Kidney glomerular epithelial cell (primary cell): Measurements from ENCODE around the gene UBE3C.
"Not testable (repeated sequence)": the region's sequence is repeated elsewhere in the genome, so short reads cannot be mapped to it uniquely, and the experiment has no call there.

Experiments used
- DNase-seq: peaks from one replicate; lab custom pipeline; 2025; lab: John Stamatoyannopoulos, UW

The UBE3C gene

DNA sequence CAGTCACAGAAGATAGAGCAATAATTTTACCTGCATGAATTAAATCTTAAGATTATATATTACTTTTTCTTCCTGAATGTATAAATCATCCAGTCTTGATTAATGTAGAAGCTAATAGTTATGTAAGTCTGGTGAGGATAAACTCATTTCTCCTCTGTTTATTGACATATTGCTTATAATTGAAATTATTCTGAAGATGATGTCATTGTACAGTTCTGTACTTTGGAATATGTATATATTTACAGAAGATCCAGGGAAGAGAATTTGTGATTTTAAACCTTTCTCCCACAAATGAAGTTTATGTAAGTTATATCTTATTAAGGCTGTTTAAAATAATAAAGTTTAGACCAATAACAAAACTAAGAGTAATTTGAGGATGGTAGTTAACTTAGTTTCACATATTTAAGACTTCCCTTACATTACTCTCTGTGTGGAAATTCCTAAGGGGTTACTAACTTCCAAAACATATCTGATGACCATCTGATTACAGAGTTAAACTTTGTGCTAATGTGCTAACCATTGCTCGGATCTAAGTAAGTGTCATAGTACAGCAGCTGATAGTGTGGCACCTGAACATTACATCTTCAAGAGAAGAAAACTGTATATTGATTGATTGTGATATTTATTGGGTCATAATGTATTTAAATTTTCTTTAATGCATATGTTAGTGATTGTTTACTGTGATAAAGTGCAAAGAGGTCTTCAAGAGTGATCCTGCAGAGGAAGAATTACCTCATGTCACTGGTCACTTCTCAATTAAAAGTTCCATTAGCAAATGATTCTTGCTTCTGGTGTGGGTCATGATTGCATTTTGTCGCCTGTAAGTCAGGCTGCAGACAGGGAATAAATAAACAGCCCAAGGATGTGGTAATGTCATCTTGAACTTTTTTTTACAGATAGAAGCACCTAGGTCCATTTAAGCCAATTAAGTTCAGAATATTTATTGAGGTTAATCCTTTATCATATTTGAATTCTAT lies 96.9 kb downstream of the UBE3C start:
- peak; percentile 12 for DNase-seq

DNA sequence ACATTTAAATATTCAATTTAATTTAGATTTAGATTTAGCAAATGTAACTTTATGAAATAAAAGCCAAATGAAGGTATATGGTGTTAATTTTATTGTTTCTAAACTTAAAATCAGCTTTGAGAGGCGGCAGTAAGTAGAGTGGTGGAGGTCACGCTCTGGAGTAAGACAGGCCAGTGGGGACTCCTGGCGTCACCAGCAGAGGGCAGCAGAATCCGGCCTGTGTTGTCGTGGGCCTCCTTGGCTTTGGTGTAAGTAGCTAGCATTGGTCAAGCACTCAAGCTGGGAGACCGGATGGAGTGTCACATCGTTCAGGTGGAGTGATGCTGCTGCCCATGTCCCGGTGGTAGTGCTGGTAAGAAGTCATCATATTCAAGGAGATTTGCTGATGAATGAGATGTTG lies 99.4 kb downstream of the UBE3C start:
- no peak for DNase-seq

DNA sequence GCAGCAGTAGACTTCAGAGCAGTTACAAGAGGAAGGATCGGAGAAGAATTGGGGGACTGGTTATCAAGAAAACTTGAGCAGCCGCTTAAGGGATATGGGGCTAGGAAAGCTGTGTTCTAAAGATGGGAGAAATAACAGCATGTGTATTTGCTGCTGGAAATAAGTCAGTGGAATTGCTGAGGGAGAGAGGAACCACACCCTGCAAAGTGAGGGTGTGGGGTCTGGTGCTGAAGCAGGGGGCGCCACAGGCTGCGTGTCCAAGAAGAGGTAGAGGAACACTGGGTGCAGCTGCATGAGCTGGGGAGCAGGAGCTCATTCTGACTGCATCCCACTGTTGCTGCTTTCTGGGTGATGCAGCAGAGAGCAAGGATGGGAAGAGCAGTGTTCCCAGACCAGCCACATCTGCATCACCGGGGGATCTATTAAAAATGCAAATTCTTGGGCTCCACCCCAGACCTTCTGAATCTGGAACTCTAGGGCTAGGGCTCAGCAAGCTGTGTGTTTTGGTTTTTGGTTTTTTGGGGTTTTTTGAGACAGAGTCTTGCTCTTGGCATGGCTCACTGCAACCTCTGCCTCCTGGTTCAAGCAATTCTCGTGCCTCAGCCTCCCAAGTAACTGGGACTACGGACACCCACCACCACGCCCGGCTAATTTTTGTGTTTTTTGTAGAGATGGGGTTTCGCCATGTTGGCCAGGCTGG lies 101.0 kb downstream of the UBE3C start:
- DNase-seq: no peak

DNA sequence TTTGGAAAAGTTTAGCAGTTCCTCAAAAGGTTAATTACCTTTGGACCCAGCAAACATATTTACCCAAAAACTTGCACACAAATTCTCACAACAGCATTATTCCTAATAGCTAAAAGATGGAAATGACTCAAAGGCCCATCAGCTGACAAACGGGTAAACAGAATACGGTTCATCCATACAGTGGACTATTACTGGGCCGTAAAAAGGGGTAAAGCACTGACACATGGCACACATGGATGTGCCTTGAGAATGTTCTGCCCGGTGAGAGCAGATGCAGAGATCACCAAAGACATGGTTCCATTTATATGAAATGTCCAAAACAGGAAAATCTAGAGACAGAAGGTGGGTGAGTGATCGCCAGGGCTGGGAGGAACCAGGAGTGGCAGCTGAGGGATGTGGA lies 102.9 kb downstream of the UBE3C start:
- no peak for DNase-seq

DNA sequence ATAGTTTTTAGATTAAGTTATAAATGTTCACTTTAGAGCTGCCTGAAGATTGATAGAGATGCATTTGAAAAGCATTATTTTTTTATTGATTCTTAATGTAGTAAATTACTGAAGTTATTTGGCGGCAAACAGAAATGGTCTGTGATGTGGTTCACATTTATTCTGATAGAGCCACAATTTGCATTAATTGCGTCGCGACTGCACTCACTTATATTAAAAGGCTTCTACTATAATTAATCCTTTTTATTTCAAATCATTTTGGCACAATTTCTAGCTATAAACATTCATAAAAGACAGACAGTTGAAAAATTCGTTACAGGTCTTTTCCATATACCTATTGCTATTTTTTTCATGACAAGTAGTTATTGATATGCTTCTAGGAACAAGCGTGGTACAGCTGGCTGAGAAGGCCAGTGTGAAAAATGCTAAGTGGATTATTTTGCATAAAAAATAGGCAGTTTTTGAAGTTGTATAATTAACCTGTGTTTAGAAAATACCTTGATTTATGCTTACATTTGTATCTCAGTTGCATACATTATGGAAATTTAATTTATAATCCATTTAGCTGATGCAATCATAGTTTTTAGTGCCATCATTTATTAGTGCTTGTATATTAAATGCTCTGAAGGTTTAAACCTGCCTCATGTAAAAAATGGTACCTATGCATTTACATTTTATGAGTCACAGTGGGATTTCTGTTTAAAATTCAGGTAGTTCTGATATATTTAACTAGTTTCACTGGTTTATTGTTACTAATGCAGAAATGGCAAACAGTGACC lies 106.0 kb downstream of the UBE3C start:
- no peak for DNase-seq

DNA sequence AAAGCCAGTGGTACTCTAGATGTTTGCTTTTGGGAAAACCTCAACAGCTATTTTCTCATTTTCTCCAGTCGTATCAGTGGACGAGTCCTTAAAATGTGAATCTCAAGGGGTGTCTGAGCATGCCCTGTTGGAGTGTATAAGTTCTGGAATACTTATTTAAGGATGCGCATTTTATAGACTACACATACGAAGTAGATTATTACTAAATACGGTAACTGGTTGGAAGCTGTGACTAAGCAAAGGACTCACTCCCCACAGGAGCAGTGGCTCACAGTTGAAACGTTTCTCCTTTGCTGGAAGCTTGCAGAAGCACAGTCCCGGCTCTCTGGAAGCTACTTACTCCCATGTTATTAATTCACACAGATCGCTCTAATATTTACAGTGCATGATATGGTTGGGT lies 107.3 kb downstream of the UBE3C start:
- DNase-seq: no peak

DNA sequence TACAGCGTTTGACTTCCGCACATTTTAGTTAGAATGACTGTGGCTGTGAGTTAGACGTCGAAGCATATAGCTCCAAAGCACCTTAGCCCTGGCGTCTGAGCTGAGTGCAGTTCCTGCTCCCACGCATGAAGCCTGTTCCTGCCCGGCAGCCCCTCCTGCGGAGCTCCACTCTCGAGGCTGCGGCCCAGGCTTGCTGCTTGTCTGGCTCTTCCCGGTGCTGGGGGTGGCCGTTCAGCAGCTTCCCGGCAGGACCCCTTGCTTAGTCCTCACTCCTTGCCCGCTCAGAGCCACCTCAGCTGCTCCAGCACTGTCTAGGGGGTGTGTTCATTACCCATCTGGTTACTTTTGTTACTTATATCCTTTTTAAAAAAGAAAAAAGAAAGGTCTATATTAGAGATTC lies 109.9 kb downstream of the UBE3C start:
- DNase-seq: no peak

DNA sequence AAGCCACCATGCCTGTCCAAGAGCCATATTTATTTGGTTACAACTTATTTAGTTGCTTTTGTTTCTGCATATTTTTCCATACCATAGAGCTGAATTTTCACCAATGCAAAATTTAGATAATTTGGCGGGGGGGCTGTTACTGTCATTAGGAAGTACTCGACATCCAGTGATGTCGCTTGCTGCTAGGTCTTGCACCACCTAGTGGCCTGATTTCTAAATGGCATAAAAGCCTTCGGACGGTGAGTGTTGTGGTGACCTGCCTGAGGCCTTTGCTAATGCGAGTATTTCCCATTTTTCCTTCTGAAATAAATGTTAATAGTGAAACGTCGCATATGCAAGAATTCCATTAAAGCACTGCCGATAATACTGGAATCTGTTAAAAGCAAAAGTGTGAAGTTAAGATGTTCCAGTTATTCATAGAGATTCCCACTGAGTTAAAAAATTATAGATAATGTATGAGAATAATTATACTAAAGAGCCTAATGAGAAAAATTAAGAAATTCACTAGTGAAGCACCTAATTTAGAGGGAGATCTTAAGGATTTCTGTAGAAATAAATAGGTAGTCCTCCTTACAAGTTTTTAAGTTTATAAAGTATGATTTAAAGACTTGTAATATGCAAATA lies 112.0 kb downstream of the UBE3C start:
- DNase-seq: no peak

DNA sequence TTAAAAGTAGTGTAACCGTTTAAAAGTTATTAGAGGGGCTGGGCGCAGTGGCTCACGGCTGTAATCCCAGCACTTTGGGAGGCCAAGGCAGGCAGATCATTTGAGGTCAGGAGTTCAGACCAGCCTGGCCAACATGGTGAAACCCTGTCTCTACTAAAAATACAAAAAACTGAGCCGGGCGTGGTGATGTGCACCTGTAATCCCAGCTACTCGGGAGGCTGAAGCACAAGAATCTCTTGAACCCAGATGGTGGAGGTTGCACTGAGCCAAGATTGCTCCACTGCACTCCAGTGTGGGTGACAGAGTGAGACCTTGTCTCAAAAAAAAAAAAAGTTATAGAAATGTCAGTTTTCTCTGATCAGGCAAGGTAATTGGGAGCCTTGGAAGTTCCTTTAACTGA lies 113.1 kb downstream of the UBE3C start:
- not testable (repeated sequence) for DNase-seq

DNA sequence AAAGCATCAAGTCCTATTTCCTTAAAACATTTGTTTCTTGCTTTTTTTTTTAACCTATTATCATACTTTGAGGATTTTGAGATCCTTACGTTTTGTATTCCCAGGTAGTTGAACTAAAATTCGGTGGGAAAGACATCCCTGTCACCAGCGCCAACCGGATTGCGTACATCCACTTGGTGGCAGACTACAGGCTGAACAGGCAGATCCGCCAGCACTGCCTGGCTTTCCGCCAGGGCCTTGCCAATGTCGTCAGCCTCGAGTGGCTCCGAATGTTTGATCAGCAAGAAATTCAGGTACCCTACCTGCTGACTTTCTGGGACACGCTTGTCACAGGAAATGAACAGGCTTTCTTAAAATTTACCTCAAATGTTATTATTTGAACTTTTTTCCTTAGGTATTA lies 115.1 kb downstream of the UBE3C start:
- no peak for DNase-seq

DNA sequence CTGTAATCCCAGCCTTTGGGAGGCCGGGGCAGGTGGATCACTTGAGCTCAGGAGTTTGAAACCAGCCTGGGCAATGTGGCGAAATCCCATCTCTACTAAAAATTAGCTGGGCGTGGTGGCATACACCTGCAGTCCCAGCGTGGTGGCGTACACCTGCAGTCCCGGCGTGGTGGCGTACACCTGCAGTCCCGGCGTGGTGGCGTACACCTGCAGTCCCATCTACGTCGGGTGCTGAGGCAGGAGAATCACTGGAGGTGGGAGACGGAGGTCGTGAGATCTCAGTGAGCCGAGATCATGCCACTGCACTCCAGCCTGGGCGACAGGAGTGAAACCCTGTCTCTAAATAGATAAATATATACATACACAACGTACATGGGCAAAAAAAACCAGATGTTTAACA lies 116.1 kb downstream of the UBE3C start:
- not testable (repeated sequence) for DNase-seq

DNA sequence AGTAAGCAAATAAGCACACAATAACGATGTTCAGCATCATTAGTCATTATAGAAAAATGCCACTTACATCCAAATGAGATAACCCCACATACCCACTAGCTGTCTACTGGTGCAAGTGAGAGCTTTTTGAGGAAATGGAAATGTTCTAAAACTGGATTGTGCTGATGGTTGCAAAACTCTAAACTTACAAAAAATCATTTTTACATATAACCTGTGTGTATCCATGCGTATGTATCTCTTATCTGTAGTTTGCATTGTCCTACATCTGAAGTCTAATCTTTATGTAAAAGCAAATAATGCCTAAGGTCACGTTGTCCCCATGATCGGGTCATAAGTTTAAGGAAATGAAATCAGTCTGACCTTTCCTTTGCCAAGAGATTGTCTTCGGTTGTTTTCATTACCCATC lies 116.5 kb downstream of the UBE3C start:
- DNase-seq: no peak

DNA sequence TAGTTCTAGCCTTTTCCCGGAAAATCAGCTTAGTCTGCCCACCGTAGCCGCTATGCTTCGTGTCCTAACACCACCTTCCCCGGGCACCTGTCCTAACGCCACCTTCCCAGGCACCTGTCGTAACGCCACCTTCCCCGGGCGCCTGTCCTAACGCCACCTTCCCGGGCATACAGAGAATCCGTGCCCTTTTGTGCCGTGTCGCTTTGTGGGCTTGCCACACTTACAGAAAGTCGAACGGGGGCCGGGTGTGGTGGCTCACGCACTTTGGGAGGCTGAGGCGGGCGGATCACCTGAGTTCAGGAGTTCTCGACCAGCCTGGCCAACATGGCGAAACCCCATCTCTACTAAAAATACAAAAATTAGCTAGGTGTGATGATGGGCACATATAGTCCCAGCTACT lies 124.4 kb downstream of the UBE3C start:
- no peak for DNase-seq

DNA sequence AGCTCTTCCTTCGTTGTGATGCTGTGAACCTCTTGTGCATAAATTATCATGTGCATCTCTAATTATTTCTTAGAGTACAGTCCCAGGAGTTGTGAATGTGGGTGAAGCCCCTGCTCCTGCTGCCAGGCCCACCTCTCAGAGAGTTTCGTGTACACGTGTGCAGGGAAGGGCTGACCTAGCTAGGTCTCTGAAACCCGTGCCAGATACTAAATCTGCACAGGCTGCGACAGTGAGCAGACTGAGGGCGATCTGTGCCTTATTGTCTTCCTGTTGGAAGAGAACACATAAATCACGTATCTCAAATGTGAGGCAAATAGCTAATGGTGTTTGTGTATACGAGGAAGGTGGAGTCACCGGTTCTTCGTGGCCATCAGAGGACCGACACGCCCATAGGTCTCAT lies 126.3 kb downstream of the UBE3C start:
- DNase-seq: no peak

DNA sequence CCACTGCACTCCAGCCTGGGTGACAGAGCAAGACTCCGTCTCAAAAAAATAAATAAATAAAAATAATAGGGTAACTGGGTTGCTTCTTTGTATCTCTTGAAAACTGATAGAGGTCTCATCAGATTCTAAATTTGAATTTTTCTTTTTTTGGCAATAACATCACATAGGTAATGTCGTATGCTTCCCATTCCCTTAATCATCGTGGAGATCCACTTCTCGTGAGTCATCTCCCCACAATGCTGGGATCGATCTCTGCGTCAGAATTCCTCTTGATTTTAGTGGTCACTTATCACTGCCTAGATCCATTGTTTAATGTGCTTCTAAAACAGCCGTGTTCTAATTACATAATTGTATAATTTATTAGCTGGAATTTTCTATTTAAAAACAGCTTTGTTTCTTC lies 127.5 kb downstream of the UBE3C start:
- DNase-seq: no peak

DNA sequence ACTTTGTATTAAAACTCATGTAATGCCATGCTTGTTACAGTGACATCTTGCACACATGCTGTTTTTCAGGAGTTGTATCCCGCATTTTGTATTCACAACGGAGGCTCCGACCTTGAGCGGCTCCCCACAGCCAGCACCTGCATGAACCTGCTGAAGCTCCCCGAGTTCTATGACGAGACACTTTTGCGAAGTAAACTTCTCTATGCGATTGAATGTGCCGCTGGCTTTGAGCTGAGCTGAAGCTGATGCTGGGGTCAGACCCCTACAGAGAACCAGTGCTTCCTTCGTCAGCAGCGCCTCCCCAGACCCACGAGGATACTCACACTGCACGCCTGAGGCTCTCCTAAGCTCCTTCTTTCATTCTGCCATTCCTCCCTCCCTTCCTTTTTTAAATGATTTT lies 128.8 kb downstream of the UBE3C start:
- no peak for DNase-seq

DNA sequence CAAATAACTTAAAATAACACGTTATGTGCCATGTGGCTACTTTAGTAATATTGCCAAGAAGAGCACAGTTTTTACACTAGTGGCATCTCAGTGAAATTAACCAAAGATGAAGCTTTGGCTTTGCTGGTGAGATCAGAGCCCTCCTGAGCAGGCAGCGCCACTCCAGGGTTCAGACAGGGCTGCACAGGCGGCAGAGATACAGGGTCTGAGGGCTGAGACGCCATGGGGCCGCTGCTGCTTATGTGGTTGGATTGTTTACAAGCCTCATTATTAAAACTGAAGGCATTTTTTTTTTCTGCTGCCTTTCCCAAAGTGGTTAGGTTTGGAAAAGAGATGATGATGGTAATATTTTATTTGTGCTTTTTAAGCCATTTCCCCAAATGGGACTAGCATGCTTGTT lies 129.2 kb downstream of the UBE3C start:
- no peak for DNase-seq

DNA sequence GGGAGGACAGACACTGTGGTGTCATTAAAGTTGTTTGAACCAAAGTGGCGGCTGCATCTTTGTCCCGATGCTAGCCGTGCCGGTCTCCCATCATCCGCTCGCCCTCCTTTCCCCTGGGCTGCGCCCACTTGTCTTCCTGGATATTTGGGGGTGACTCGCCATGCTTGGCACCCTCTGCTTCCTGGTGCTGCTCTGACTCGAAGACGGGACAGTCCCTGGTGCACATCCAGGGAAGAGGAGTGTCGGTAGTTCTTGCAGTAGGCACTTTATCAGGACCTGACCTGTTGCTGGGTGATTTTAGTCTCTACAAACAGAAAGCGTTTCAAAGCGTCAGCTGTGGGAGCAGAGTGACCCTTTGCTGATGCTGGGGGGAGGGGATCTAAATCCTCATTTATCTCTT lies 129.8 kb downstream of the UBE3C start:
- DNase-seq: no peak

DNA sequence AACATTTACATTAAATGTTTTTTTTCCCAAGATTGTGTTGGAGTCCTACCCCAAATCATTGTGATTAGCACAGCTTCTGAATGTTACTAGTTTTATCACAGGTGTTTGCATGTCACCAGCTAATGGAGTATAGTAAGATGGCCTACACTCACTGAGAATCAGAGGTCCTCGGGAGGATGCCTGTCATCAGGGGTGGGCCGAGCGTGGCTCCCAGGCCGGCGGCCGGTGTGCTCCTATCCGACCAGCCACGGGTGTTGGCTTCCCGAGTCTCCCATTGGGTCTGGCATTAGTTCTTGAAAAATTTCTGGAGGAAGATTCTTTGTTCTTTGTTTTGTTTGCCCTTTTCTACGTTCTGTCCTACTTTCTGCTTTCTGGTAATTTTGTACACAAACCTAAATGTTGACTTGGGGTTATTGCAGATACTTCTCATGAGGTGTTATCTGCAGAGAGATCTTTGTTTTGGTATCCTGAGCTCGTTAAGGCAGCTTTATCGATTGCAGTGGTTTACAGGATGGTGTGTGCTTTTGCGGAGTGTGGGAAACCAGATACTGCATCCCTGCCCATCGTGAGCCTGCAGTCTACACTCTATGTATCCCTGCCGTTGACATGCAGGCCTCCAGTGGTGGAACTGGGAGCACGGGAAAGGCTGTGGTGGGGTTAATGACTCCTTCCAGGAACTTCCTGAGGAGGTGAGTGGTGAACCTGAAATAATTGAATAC lies 130.8 kb downstream of the UBE3C start:
- no peak for DNase-seq

DNA sequence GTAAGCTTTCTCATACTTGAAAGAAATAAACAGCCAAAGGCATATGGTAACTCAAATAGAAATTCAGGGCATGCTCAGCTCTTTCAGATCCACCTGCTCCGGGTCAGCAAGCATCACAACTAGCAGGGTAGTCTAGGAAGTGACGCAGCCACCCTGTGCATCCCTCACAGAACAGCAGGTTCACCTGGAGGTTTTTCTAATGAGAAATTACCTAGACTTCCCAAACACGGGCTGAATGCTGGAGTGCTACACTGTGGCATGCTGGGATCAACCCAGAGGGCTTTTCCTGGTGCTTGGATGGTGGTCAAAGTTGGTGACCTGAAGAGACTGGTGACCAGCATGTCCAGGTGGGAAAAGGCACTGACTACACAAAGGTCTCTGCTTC lies 131.3 kb downstream of the UBE3C start:
- DNase-seq: no peak

DNA sequence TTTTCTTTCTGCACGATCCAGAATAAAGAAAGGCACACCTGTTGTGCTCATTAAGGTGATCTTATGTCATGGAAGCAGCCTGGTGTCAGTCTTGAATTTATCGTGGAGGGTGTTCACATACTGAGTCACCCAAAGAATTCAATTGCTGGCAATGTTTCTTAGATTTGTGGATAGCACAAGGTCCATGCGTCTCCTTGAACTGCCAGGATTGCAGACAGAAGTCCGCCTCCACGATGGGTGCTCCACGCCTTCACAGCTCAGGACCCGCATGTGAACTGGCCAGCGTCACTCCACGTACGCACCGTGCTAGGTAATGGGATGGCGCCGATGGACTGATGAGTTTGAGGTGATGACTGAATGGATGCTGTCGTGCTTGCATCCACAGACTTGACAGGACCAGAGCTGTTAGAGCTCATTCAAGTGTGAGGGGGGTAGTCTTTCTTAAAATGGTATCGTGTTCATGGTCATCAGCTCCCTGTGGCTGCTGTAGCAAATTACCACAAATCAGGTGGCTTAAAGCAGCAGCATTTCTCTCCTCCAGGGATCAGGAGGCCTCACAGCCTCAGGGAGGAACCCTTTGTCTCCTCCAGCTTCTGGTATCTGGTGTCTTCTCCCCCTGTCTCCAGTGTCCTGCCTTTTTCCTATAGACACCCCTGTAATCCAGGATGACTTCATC lies 132.7 kb downstream of the UBE3C start:
- DNase-seq: no peak
